ENCODE results near the gene RPL18A.

Gene RPL18A

GRCh38 chr19:17841810-17842662 is 17.7 kb upstream of the RPL18A start:
- peak; percentile 53 for DNase-seq

DNA sequence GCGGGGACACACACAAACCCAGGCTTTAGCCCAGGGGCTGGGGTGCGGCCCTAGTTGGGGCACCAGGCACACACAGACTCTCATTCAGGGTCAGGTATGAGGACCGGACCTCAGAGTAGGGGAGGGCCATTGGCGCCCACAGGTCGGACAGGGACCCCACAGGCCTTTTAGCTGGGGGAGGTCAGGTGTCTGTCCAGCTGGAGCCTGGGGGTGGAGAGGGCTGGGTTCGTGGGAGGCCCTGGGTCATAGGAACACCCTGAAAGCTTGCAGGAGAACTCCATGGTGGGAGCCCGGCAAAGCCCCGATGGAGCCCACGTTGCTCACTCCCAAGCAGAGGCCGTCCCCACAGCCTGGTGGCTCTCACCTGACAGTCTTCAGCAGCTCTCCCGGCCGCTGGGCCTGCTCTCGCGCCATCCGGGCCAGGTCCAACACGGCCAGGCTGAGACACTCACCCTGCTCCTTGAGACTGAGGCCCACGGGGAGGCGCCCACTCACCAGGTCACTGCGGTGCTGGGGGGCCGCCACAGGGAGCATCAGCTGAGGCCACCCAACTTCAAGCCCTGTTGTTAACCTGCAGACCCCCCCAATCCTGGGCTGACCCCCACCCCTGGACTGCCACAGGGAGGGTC is 16.9 kb upstream of the RPL18A start:
- no peak for DNase-seq

DNA sequence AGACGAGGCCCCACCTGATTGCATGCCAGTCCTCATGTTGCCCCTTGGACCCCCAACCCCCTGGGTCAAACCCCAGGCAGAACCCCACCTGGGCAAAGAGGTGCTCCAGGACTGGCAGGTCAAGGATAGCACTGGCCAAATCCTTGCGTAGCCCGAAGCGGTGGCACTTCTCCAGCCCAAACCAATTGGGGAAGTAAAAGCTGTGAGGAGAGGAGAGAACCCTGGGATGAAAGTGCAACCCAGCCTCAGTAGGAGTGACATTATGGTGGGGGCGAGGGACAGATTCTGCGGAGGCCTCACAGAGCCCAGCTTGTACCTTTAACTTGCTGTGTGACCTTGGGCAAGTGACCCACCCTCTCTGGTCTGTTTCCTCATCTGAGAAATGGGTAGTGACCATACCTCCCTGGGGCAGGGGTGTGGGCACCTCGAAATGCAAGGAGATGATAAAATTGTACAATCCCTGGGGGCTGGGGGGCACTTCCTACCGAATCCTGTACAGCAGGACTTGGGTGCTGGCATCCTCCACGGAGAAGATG is 16.4 kb upstream of the RPL18A start:
- no peak for DNase-seq

DNA sequence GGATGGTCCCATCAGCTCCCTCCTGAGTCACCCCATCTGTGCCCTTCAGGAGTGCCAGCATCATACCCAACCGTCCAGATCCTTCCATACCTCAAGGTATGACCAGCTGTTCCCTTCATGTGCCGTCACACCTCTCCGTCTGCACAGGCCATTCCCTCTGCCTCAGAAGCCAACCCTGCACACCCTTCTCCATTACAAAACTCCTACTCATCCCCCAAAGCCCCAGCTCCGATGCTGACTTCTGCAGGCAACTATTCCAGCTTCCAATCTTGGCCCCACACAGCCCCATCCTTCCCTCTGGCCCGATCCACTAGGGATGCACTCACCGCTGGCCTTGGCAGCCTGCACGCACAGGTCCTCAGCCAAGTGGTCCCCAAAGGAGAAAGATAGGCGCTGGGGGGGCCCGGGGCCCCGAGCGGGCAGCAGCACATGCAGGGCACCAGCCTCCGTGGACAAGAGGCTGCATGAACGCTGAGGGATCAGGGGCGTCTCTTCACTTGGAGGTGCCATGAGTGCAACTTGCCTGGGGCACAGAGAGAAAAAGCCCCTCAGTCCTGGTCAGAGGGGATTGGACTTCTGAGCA is 15.7 kb upstream of the RPL18A start:
- no peak for DNase-seq

DNA sequence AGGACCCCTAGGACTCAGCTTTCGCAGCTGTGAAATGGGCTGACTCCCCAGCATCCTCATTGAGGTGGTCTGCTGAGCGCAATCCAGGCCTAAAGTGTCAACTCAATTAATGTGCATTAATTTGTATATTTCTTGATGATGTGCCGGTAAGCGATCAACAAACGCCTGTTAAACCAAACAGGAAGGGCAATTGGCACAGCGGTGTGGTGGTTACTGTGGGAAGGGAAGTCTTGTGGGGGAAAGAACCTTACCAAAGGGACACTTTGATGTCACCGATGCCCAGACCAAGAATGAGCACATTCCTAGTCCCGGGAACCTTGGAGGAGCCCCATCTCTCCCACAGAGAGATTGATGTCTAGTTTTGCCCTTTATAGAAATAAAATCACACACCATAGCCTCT is 13.6 kb upstream of the RPL18A start:
- peak; percentile 26 for DNase-seq

- DNase-seq = peak; percentile 74
These were observed 12.0 kb upstream of the RPL18A start, which contains the start of gene JAK3 for GRCh38 chr19:17847538-17848366. Gene JAK3 (minus strand): TSS chr19:17847982. CDS start chr19:17844417, 3,565 bp downstream.

GRCh38 chr19:17848595-17849292 is 11.0 kb upstream of the RPL18A start:
- no peak for DNase-seq

GRCh38 chr19:17854061-17854460 is 5.6 kb upstream of the RPL18A start:
- no peak for DNase-seq

DNA sequence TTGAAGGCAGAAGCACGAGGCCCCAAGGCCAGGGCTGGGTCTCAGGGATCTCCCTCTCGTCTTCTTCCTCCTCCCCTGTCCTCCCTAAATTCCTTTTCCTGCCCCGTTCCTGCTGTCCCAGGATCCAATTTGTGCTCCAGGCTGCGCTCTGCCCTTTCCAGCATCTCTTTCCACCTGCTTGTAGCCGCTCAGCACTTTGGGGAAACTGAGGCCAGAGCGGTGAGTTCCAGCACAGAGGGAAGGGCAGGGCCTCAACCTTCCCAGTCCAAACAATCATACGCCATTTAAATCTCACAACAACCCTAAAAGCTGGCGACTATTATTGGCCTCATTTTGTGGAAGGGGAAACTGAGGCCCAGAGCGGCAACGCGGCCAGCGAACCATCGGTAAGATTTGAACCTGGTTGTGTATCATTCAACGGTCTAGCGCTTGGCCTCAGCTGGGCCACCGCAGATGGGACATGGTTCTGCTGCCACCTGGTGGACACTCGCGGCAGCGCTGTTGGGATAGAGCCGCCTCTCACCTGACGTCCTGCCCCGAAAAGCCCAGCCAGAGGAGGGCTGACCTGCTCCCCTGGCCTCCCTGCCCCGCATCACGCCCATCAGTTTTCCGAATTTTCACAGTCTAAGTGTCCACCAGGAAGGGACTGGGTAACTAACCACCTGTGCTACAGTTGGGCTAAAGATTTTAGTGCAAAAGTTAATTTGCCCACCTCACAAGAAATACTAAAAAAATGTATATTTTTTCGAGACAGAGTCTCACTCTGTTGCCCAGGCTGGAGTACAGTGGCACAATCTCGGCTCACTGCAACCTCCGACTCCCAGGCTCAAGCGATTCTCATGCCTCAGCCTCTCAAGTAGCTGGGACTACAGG is 4.2 kb upstream of the RPL18A start:
- peak; percentile 84 for DNase-seq

- no peak for DNase-seq
These were observed 752 bp downstream of the RPL18A start for GRCh38 chr19:17860331-17860992.

GRCh38 chr19:17860993-17861360 is 1.3 kb downstream of the RPL18A start:
- no peak for DNase-seq

DNA sequence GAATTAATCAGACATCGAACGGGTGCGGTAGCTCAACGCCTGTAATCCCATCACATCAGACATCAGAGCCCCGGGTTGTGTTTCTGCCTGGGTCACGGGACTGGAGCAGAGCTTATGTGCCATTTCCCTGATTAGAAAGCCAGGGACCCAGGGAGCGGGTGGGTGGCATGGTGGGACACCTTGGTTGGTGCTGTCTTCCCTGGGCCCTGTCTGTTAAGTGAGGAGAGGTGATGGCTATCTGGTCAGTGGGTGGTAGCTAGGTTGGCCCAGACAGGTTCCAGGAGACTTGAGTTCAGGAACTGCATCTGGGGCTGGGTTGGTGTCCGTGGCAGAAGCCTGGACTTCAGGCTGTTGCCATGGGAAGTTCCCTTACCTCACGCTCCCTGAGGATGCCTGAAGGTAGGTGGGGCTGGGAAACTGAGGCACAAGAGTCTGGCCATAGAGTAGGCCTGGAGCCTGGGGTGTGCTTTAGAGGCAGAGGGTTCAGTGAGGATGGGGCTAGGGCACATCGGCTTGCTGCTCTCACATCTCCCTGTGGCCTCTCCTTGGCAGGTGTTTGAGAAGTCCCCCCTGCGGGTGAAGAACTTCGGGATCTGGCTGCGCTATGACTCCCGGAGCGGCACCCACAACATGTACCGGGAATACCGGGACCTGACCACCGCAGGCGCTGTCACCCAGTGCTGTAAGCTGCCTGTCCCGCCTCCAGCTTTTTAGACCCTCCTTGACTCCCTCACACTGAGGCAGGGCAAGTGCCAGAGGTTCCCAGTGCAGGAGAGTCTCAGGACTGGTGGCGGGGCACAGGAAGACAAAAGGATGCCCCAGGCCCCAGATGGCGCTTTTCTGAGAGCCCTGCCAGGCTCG is 2.1 kb downstream of the RPL18A start:
- DNase-seq = no peak

- no peak for DNase-seq
These were observed 3.2 kb downstream of the RPL18A start for GRCh38 chr19:17862711-17863519.

DNA sequence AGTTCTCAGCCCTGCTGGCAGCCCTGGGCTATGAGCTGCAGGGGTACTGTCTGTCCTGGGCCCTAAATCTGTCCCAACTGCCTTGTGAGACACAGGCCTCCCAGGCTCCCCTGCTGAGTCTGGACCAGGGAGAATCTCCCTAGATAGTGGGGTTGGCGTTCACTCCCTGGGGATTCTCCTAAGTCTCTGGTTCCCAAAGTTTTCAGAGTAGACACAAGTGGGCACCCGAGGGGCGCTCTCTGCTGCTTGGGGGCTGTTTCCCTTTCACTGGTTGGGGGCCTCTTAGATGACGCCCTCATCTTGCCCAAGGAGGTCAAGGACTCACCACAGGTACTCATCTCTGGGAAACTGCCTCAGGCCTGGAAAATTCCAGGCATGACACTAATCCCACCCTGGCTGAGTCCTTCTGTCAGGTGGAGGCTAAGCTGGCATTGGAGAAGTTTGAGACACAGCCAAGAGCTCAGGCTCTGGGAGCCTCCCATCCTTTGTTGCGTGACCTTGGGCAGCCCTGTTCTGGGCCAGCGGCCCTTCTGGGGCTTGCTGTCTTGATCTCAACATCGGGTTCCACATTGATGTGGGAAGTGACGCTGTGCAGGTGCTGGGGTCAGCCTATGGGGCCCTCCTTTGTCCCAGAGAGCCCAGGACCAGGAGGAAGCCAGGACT is 3.9 kb downstream of the RPL18A start:
- DNase-seq = no peak

DNA sequence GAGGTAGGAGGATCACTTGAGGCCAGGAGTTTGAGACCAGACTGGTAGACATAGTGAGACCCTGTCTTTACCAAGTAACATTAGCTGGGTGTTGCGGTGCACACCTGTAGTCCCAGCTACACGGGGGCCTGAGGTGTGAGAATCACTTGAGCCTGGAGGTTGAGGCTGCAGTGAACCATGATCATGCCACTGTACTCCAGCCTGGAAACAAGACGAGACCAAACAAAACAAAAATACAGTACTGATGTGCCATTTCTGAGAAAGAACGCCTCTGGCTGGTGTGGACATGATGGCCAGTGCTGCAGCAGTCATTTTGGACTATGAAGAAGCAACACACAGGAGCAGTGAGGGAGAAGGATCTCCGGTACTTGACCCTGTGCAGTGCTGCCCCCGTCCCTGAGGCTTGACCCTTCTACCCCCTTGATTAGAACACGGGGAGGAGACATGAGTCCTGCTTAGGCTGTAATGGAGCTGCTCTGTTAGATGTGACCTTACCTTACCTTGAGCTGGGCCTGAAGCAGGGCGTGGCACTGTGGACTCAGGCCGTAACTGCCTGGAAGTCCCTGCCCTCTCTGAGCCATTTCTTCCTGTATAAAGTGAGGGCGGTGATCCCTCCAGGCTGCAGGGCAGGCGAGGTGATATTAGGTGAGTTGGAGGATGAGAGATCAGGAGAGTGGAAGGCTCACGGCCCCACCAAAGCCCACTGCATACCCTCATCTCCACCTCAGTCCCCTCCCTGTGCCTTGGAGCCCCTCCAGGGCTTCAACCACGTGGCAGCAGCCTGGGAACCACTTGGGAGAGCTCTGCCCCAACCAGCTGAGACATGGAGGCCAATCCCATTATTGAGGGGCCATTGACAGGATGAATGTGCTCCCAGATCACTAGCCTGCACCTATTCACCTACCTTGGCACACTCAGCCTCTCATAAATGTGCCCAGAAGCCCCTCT is 5.9 kb downstream of the RPL18A start:
- DNase-seq = no peak

DNA sequence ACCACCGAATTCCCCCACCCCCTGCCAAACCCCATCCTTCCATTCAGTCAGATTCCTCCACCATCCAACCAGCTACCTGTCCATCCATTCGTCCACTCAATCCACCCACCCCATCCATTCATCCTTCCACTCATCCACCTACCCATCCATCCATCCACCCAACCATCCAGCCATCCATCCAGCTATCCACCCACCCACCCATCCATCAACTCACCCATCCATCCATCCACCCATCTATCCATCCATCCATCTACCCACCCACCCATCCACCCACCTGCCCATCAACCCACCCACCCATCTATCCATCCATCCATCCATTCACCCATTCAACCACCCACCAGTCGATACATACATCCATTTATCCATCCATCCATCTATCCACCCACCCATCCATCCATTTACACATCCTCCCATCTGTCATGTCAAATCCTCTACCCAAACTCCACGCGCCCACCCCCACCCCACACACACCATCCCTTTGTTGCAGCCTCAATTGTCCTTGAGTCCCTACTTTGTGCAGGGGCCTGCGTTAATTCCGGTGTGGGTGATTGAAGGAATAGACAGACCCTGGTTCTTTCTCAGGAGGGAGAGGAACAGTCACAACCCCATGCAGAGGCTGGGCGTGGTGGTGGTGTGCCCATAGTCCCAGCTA is 6.7 kb downstream of the RPL18A start:
- no peak for DNase-seq

Data from effector CD8-positive, alpha-beta T cell (primary cell).